HG03354 (cell line): ENCODE results near the gene TEX47.

ENCODE experiments used
- ATAC-seq: cut with Tn5 transposase; IDR thresholded peaks from one replicate; pipeline ENCODE4 v1.9.1; 2021; ENCODE audit warnings: mild to moderate bottlenecking; ENCODE audit not compliant: unreplicated experiment, poor library complexity, severe bottlenecking

Gene TEX47

DNA sequence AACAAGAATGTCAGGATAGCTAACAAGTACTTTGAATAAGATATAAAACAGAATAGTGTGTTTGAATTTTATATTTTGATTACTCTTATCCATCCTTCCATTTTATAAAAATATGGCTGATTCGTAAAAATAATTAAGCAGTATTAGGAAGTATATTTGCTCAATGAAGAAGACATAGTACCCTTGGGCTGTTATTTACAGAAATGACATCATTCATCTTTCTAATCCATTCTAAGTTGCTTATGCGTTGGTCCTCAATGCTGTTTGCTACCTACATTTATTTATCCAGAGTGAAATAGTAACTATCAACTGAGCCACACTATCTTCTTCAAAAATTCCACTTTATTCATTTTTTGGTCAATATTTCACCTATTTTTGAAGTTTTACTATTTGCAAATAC, 38.2 kb downstream of the TEX47 start:
- no peak for ATAC-seq

GRCh38 chr7:88756802-88757201, 38.7 kb downstream of the TEX47 start:
- no peak for ATAC-seq

- no peak for ATAC-seq
Measured at GRCh38 chr7:88746126-88746525, 49.4 kb downstream of the TEX47 start.
